ENCODE data around the gene TMEM232.

DNA sequence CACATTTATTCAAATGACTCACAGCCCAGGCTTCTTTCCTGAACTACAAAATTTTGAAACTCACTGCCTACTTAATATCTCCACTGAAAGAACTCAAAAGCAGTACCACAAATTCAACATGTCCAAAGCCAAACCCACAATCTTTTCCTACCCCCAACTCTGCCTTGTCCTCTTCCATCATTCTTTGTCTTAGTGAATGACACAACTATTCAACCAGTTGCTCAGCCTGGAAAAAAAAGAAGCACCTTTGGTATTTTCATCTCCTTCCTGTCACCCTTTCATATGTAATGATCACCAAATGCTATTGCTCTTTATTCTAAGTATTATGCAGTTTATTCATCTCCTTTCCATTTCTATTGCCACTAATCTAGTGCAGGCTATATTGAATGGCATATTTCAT is 216.3 kb downstream of the TMEM232 start:
- TF ChIP-seq, protein P1, sequence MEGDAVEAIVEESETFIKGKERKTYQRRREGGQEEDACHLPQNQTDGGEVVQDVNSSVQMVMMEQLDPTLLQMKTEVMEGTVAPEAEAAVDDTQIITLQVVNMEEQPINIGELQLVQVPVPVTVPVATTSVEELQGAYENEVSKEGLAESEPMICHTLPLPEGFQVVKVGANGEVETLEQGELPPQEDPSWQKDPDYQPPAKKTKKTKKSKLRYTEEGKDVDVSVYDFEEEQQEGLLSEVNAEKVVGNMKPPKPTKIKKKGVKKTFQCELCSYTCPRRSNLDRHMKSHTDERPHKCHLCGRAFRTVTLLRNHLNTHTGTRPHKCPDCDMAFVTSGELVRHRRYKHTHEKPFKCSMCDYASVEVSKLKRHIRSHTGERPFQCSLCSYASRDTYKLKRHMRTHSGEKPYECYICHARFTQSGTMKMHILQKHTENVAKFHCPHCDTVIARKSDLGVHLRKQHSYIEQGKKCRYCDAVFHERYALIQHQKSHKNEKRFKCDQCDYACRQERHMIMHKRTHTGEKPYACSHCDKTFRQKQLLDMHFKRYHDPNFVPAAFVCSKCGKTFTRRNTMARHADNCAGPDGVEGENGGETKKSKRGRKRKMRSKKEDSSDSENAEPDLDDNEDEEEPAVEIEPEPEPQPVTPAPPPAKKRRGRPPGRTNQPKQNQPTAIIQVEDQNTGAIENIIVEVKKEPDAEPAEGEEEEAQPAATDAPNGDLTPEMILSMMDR (IDR thresholded peaks at IDR 0.05; ENCODE audit: insufficient read depth, low read length) = no peak
- TF ChIP-seq, protein P2, sequence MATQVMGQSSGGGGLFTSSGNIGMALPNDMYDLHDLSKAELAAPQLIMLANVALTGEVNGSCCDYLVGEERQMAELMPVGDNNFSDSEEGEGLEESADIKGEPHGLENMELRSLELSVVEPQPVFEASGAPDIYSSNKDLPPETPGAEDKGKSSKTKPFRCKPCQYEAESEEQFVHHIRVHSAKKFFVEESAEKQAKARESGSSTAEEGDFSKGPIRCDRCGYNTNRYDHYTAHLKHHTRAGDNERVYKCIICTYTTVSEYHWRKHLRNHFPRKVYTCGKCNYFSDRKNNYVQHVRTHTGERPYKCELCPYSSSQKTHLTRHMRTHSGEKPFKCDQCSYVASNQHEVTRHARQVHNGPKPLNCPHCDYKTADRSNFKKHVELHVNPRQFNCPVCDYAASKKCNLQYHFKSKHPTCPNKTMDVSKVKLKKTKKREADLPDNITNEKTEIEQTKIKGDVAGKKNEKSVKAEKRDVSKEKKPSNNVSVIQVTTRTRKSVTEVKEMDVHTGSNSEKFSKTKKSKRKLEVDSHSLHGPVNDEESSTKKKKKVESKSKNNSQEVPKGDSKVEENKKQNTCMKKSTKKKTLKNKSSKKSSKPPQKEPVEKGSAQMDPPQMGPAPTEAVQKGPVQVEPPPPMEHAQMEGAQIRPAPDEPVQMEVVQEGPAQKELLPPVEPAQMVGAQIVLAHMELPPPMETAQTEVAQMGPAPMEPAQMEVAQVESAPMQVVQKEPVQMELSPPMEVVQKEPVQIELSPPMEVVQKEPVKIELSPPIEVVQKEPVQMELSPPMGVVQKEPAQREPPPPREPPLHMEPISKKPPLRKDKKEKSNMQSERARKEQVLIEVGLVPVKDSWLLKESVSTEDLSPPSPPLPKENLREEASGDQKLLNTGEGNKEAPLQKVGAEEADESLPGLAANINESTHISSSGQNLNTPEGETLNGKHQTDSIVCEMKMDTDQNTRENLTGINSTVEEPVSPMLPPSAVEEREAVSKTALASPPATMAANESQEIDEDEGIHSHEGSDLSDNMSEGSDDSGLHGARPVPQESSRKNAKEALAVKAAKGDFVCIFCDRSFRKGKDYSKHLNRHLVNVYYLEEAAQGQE (IDR thresholded peaks at IDR 0.05; ENCODE audit: insufficient replicate concordance, low read depth) = no peak
- TF ChIP-seq GABPA (IDR thresholded peaks at IDR 0.05; ENCODE audit: low read depth) = no peak

Measured in HL-60 (cell line).